Measurements from ENCODE around the gene LRRC73. TPM values are rescaled to one million over a fixed set of nuclear protein-coding genes. Genes with fewer than 3 reads are reported as not detected.

Gene LRRC73
- total RNA-seq = 0.47 and 0.60 TPM in 2 replicates

GRCh38 chr6:43509984-43510826 lies at the start of gene LRRC73:
TSS of gene LRRC73 (minus strand) at chr6:43510346. CDS start at chr6:43509785, 561 bp downstream.

GRCh38 chr6:43516697-43517504 lies 6.8 kb upstream of the LRRC73 start, which contains the start of the genes POLR1C and YIPF3:
TSS of gene POLR1C (plus strand) at chr6:43517089. CDS start at chr6:43517110, 21 bp downstream.
TSS of gene YIPF3 (minus strand) at chr6:43516926. CDS start at chr6:43516807, 119 bp downstream.

GRCh38 chr6:43477235-43478007 lies 32.7 kb downstream of the LRRC73 start, which contains the start of gene TJAP1:
TSS of gene TJAP1 (plus strand) at chr6:43477570. CDS start at chr6:43499002, 21,432 bp downstream.

Other genes starting within 250 kb of the LRRC73 start
- not detected in 2 replicates for gene SLC22A7, start 212.1 kb downstream of the LRRC73 start, total RNA-seq
- 0.77 TPM in 1 of 2 replicates, not detected in the other for gene CRIP3, start 201.5 kb downstream of the LRRC73 start, total RNA-seq
- gene ZNF318, start 140.7 kb downstream of the LRRC73 start, total RNA-seq = 3.9 and 4.1 TPM in 2 replicates
- gene ABCC10, start 82.8 kb downstream of the LRRC73 start, total RNA-seq = 15.6 and 16.7 TPM in 2 replicates
- gene DLK2, start 54.8 kb downstream of the LRRC73 start, total RNA-seq = 0.26 and 0.63 TPM in 2 replicates
- 8.0 TPM in 2 replicates for gene TJAP1, start 32.8 kb downstream of the LRRC73 start, total RNA-seq
- gene YIPF3, start 6.6 kb upstream of the LRRC73 start, total RNA-seq = 137 and 172 TPM in 2 replicates
- gene POLR1C, start 6.7 kb upstream of the LRRC73 start, total RNA-seq = 21.0 and 22.8 TPM in 2 replicates
- gene XPO5, start 65.7 kb upstream of the LRRC73 start, total RNA-seq = 11.3 and 13.6 TPM in 2 replicates
- 19.1 and 23.3 TPM in 2 replicates for gene POLH, start 65.8 kb upstream of the LRRC73 start, total RNA-seq
- gene GTPBP2, start 118.9 kb upstream of the LRRC73 start, total RNA-seq = 38.6 and 55.8 TPM in 2 replicates
- gene MAD2L1BP, start 125.5 kb upstream of the LRRC73 start, total RNA-seq = 15.6 and 19.7 TPM in 2 replicates
- gene RSPH9, start 134.7 kb upstream of the LRRC73 start, total RNA-seq = 0.95 and 1.7 TPM in 2 replicates
- gene MRPS18A, start 177.4 kb upstream of the LRRC73 start, total RNA-seq = 36.1 and 37.5 TPM in 2 replicates